ENCODE data around the gene IRX4. TPM values are rescaled to one million over a fixed set of nuclear protein-coding genes. Genes with fewer than 3 reads are reported as not detected.
A peak's percentile ranks its signal among the peaks of the same experiment; 100 is the strongest.
"Not testable (repeated sequence)": the region's sequence is repeated elsewhere in the genome, so short reads cannot be mapped to it uniquely, and the experiment has no call there.

The IRX4 gene
- total RNA-seq, 1 experiment from 2014 or later: 17.9 TPM

DNA sequence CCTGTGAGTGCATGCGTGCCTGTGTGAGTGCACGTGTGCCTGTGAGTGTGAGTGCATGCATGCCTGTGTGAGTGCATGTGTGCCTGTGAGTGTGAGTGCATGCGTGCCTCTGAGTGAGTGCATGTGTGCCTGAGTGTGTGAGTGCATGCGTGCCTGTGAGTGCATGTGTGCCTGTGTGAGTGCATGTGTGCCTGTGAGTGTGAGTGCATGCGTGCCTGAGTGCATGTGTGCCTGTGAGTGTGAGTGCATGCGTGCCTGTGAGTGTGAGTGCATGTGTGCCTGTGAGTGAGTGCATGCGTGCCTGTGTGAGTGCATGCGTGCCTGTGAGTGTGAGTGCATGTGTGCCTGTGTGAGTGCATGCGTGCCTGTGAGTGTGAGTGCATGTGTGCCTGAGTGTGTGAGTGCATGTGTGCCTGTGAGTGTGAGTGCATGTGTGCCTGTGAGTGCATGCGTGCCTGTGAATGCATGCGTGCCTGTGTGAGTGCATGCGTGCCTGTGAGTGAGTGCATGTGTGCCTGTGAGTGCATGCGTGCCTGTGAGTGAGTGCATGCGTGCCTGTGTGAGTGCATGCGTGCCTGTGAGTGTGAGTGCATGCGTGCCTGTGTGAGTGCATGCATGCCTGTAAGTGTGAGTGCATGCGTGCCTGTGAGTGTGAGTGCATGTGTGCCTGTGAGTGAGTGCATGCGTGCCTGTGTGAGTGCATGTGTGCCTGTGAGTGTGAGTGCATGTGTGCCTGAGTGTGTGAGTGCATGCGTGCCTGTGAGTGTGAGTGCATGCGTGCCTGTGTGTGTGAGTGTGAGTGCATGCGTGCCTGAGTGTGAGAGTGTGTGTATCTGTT, 12.1 kb downstream of the IRX4 start:
- H3K36me3 ChIP-seq (replicated peaks; ENCODE audit: control insufficient read depth, insufficient read depth, low read length); DNase-seq; H3K4me3 ChIP-seq (ENCODE audit: insufficient read depth, low read depth, low read length): not testable (repeated sequence)
- peaks cover 31% of the 10 kb centered on the region for H3K27me3 ChIP-seq (ENCODE audit: control insufficient read depth, insufficient read depth, low read length)

DNA sequence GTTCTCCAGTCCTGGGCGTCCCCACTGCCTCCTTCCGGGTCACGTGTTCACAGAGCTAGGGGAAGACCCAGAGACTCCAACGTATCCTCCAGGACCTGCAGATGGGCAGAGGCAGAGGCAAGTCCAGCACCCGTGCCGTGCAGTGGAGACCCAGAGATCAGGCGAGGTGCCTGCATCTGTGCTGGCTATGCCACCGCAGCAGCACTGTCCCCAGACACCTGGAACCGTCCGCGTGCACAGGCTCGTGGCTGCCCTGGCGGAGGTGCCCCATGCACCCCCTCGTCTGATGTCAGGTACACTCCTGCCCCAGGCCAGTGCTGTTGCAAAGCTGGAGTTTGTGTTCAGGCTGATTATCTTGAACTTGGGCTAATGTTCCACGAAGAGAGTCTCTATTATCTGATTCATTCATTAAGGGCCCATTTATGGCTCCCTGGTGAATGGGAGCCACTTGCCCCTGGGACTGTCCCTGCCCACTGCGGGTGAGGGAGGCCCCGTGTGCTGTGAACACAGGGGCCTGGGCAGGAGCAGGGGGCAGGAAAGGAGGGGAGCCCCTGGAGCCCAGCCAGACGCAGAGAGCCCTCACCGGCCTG, 13.7 kb downstream of the IRX4 start:
- no peaks in the 10 kb centered on the region for H3K36me3 ChIP-seq (replicated peaks; ENCODE audit: control insufficient read depth, insufficient read depth, low read length)
- H3K4me3 ChIP-seq (ENCODE audit: insufficient read depth, low read depth, low read length): no peak overlapping the region
- peaks cover 14% of the 10 kb centered on the region for H3K27me3 ChIP-seq (ENCODE audit: control insufficient read depth, insufficient read depth, low read length)
- DNase-seq: no peak

DNA sequence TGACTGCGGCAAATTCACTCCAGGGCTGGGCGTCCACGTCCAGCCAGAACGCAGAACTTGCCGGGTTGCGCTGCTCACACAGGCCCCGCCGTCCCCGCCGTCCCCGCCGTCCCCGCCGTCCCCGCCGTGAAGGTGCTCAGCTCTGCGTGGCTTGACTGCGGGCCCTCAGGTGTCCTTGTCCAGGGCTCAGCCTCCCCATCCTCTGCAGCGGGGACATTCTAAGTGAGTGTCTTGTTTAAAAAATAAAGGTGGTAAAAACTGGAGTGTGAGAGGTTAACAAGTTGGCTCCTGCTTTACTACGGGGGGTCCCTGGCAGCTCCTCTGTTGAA, 14.9 kb downstream of the IRX4 start:
- Histone ChIP-seq H3K27me3 (ENCODE audit: control insufficient read depth, insufficient read depth, low read length) (peaks cover 2% of the 10 kb centered on the region; the same call in 1 of the 2 replicates), H3K4me3 (ENCODE audit: insufficient read depth, low read depth, low read length) (no peak overlapping the region), H3K36me3 (replicated peaks; ENCODE audit: control insufficient read depth, insufficient read depth, low read length) (no peaks in the 10 kb centered on the region)
- DNase-seq: no peak

DNA sequence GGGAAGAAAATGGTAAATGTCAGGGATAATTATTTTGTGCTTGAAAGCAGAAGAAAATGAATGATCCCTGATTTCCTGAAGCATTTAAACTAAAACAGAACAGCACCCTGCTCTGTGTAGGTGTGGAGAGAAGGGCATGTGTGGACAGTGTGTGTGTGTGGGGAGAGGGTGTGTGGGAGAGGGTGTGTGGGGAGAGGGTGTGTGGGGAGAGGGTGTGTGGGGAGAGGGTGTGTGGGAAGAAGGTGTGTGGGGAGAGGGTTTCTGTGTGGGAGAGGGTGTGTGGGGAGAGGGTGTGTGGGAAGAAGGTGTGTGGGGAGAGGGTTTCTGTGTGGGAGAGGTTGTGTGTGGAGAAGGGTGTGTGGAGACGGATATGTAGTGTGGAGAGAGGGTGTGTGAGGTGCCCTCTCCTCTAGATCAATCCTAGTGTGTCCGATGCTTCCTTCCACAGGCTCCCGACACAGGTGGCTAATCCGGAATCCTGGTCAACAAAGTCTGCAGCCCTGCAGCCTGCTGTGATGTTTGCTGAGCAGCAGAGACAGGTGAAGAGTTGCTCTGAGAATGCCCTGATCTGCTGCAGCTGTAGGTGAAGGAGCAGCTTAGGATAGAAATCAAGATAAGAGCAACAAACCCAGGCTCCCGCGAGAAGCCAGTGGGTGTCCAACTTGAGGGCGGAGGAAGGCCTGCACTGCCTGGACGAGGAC, 15.5 kb downstream of the IRX4 start:
- no peak for DNase-seq
- no peak overlapping the region for H3K4me3 ChIP-seq (ENCODE audit: insufficient read depth, low read depth, low read length)
- H3K36me3 ChIP-seq (replicated peaks; ENCODE audit: control insufficient read depth, insufficient read depth, low read length): no peaks in the 10 kb centered on the region
- no peaks in the 10 kb centered on the region for H3K27me3 ChIP-seq (ENCODE audit: control insufficient read depth, insufficient read depth, low read length)

DNA sequence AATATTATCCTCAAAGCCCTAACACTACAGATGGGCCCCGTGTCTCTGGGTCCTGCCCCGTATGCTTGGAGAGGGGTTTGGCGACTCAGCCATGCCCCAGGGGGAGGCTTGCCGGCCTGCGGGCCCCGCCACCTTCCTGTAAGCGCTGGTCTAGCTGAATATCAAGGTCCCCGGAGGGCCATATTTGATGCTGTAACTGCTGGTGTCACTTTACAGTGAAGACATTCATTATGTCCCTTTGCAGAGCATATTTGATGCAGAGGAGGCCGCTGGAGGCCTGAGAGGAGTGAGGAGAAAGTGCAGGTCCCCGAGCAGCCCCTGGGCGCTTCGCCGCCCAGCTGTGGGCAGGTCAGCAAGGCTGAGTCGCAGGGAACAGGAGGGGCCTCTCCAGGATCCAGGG, 16.8 kb downstream of the IRX4 start:
- H3K27me3 ChIP-seq (ENCODE audit: control insufficient read depth, insufficient read depth, low read length): no peaks in the 10 kb centered on the region
- DNase-seq: no peak
- no peak overlapping the region for H3K4me3 ChIP-seq (ENCODE audit: insufficient read depth, low read depth, low read length)
- H3K36me3 ChIP-seq (replicated peaks; ENCODE audit: control insufficient read depth, insufficient read depth, low read length): no peaks in the 10 kb centered on the region

DNA sequence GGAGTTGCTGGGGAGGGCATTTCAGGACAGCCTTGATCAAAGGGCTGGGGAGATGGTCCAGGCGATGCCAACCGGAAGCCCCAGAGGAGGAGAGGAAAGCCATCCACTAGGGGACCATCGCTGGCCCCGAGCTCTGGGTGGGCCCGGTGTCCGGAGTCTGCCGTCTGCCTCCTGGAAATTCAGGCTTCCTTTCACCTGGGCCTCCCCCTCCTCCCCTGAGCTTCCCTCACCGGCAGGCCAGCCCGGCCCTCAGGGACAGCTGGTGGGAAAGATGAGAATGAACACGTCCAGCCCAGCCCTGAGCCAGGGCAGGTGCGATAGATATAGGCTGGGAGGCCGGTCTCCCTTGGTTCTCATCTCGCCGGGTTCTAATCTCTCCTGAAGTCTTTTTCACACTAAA, 17.2 kb downstream of the IRX4 start:
- no peaks in the 10 kb centered on the region for H3K36me3 ChIP-seq (replicated peaks; ENCODE audit: control insufficient read depth, insufficient read depth, low read length)
- no peaks in the 10 kb centered on the region for H3K27me3 ChIP-seq (ENCODE audit: control insufficient read depth, insufficient read depth, low read length)
- no peak overlapping the region for H3K4me3 ChIP-seq (ENCODE audit: insufficient read depth, low read depth, low read length)
- no peak for DNase-seq

DNA sequence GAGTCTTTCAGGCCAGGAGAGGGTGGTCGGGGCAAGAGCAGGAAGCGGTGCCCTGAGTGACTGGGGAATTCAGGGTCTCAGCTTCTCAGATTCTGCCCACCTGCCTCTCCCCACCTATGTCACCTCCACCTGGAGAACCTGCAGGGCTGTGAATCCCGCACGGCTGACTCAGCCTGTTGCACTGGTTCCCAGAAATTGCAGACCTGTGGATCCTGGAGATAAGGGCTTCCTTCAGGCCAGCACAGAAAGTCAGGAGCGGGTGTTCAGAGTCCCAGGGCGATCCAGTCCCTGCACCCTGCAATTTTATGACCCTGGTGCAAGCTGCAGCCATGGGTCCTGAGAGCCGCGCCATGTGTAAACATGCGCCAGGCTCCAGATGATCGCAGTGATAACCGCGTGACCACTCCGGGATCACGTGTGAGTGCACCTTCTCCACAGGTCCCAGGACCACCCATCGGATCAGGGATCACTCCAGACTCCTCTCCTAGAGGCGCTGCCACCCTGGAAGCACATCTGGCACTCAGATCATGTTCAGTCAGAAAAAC, 17.8 kb downstream of the IRX4 start:
- no peaks in the 10 kb centered on the region for H3K36me3 ChIP-seq (replicated peaks; ENCODE audit: control insufficient read depth, insufficient read depth, low read length)
- no peak overlapping the region for H3K4me3 ChIP-seq (ENCODE audit: insufficient read depth, low read depth, low read length)
- no peaks in the 10 kb centered on the region for H3K27me3 ChIP-seq (ENCODE audit: control insufficient read depth, insufficient read depth, low read length)
- DNase-seq: no peak

DNA sequence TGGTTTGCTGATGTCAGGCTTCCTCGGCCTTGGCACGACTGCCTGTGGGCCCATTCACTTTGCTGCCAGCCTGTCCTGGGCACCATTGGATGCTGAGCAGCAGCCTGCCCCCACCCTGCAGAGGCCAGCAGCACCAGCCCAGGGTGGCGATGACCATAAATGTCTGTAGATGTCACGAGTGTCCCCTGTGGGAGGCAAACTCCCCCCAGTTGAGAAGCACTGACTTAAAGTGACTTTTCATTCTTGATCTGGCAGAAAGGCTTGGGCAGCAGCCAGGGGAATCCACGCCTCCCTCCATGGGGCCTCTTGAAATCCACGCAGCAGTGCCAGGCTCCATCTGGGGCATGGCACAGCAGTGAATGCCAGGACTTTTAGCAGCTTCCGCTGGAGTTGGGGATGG, 21.8 kb downstream of the IRX4 start:
- no peaks in the 10 kb centered on the region for H3K27me3 ChIP-seq (ENCODE audit: control insufficient read depth, insufficient read depth, low read length)
- no peak overlapping the region for H3K4me3 ChIP-seq (ENCODE audit: insufficient read depth, low read depth, low read length)
- no peak for DNase-seq
- no peaks in the 10 kb centered on the region for H3K36me3 ChIP-seq (replicated peaks; ENCODE audit: control insufficient read depth, insufficient read depth, low read length)

DNA sequence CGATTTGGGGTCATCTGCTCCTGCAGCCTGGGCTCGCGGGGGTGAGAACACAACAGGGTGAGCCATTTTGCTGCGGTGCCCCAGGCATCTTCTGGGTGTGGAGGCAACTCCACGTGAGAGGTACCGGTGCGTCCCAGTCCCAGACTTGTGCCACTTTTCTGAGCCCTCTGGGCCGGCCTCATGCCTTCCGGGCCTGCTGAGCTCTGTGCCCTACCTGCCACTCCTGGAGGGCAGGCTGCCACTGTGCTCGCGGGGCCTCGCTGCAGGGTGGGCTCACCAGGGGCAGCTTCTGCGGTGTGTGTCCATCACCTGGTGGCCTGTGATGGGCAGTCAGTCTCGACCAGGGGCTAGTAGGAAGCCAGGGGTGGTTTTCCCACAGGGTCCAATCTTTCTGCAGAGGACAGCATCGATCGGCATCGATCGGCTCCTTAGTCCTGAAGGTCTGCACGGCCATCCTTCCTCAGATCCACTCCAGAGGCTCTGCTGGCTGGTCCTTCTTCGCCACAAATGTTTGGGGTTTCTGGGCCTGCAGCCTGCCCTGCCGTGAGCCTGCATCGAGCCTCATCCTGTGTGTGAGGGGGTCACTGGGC, 22.6 kb downstream of the IRX4 start:
- no peak for DNase-seq
- no peak overlapping the region for H3K4me3 ChIP-seq (ENCODE audit: insufficient read depth, low read depth, low read length)
- H3K36me3 ChIP-seq (replicated peaks; ENCODE audit: control insufficient read depth, insufficient read depth, low read length): no peaks in the 10 kb centered on the region
- H3K27me3 ChIP-seq (ENCODE audit: control insufficient read depth, insufficient read depth, low read length): no peaks in the 10 kb centered on the region

DNA sequence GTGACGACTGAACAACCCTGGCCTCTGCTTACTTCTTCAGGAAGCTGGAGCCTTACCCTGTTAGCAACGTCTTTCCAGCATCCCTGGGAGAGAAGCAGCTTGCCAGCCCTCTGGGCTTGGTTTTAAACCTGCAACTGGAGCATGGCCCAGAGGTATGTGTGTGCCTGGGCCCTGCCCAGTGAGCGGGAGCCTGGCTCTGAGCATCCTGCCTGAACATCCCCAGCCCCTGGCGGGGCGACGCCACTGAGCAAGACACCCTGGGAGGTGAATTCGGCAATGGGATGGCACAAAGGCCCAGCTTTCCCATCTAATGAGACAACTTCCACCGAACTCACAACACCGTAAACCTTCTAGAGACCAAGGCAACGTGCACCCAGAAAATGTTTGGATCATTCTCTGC, 23.6 kb downstream of the IRX4 start:
- H3K36me3 ChIP-seq (replicated peaks; ENCODE audit: control insufficient read depth, insufficient read depth, low read length): no peaks in the 10 kb centered on the region
- no peak overlapping the region for H3K4me3 ChIP-seq (ENCODE audit: insufficient read depth, low read depth, low read length)
- DNase-seq: no peak
- H3K27me3 ChIP-seq (ENCODE audit: control insufficient read depth, insufficient read depth, low read length): no peaks in the 10 kb centered on the region

DNA sequence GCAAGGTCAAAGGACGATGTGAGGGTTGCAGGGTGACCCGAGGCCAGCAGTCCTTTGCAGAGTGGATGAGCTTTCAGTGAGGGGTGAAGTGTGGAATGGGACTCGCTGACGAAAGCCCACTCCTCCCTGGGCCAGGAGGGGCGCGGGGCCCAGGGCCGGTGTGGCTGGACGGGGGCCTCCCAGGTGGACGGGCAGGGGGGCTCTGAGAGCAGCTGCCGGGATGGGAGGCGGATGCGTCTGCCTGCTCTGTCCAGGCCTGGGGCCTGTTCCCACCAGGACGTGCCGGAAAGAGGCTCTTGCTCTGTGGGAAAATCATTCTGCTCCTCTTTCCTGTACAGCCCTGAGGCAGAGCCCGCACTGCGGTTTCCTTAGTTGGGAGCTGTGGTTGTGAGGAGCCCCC, 24.3 kb downstream of the IRX4 start:
- Histone ChIP-seq H3K36me3 (replicated peaks; ENCODE audit: control insufficient read depth, insufficient read depth, low read length) (no peaks in the 10 kb centered on the region), H3K4me3 (ENCODE audit: insufficient read depth, low read depth, low read length) (no peak overlapping the region), H3K27me3 (ENCODE audit: control insufficient read depth, insufficient read depth, low read length) (peaks cover 4% of the 10 kb centered on the region; the same call in 1 of the 2 replicates)
- DNase-seq: no peak

DNA sequence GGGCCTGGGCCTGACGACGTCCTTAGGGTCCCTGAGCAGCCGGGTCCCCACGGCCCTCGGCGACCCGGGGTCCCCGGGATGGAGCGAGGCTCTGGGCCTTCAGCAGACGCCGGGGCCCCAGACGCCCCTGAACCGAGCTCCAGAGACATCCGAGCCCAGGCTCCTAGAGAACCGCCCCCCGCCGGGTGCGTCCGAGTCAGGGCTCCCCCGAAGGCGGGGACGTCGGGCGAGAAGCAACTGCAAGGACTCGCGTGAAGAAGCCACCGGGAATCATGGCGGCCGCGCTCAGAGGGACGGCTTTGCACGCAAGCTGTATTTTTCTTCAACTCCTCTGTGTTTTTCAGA, 25.5 kb downstream of the IRX4 start:
- Histone ChIP-seq H3K36me3 (replicated peaks; ENCODE audit: control insufficient read depth, insufficient read depth, low read length) (no peaks in the 10 kb centered on the region), H3K4me3 (ENCODE audit: insufficient read depth, low read depth, low read length) (no peak overlapping the region), H3K27me3 (ENCODE audit: control insufficient read depth, insufficient read depth, low read length) (peaks cover 10% of the 10 kb centered on the region; the same call in 1 of the 2 replicates)
- peak; percentile 77 for DNase-seq

DNA sequence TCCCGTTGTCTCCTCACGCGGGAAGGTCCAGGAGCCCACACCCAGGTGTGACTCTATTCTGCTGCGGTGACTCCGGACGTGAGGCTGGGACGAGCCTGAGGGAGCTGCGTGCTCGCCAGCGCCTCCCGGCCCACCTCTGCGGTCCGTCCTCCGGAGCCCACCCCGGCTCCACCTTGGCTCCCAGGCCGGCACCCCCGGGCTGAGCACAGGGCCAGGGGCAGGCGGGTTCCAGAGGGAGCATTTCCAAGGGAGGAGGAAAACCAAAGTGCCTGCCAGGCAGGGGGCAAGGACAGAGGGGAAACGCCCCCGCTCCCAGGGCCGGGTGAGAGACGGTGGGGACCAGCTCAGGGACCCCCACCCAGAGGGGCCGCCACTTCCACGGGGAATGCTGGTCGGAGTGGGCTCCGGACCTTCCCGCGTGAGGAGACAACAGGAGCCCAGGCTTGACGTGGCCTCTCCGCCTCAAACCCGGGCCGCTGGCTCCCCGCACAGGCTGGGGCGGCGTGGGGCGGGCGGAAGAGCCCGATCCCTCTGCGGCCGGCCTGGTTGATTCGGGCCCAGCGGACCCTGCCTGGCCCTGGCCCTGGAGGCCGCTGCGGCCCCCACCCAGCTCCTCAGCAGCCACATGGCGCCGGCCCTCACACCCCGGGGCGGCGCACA, 26.0 kb downstream of the IRX4 start:
- peaks cover 14% of the 10 kb centered on the region for H3K27me3 ChIP-seq (ENCODE audit: control insufficient read depth, insufficient read depth, low read length)
- DNase-seq: peak; percentile 71

DNA sequence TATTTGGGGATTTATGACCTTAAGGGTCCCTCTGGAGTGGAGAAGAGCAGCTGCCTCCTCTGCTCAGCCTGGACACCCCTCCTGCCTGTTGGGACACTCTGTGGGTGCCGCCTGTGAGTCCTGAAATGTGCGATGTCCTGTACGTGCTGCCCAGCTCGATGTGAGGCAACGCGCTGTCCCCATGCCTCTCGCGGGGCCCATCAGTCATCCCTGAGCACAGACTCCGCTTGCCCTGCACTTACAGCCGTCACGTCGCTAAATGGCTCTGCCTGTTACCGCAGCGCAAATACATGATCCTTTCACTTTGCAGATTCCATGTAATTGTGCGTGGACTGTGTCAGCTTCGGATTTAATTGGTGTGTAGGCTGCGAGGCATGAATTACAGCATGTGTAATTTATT, 27.1 kb downstream of the IRX4 start:
- Histone ChIP-seq H3K36me3 (replicated peaks; ENCODE audit: control insufficient read depth, insufficient read depth, low read length) (no peaks in the 10 kb centered on the region), H3K27me3 (ENCODE audit: control insufficient read depth, insufficient read depth, low read length) (peaks cover 25% of the 10 kb centered on the region), H3K4me3 (ENCODE audit: insufficient read depth, low read depth, low read length) (no peak overlapping the region)
- no peak for DNase-seq

More for the DNA sequence above, 26.0 kb downstream of the IRX4 start:
- no peaks in the 10 kb centered on the region for H3K36me3 ChIP-seq (replicated peaks; ENCODE audit: control insufficient read depth, insufficient read depth, low read length)
- H3K4me3 ChIP-seq (ENCODE audit: insufficient read depth, low read depth, low read length): no peak overlapping the region

Data from H7 (cell line).